Tongue (tissue), 2 donors: ENCODE results near the gene CDH12. TPM values are rescaled to one million over a fixed set of nuclear protein-coding genes. Genes with fewer than 3 reads are reported as not detected.

Experiments
- DNase-seq: peaks from one replicate; pipeline ENCODE4 v3.0.0-alpha.2; 2015
- total RNA-seq: library from RNA; depleted of rRNA; stranded (reverse); fragments of >200 nt; gene quantifications from one replicate; pipeline ENCODE4 v1.2.3, GENCODE V29; 2014

CDH12 gene
- total RNA-seq, 1 donor from 2014 or later = 0.72 TPM

- peak; percentile 31 for DNase-seq
Measured at GRCh38 chr5:21817668-21818369, 1035.3 kb downstream of the CDH12 start.

DNA sequence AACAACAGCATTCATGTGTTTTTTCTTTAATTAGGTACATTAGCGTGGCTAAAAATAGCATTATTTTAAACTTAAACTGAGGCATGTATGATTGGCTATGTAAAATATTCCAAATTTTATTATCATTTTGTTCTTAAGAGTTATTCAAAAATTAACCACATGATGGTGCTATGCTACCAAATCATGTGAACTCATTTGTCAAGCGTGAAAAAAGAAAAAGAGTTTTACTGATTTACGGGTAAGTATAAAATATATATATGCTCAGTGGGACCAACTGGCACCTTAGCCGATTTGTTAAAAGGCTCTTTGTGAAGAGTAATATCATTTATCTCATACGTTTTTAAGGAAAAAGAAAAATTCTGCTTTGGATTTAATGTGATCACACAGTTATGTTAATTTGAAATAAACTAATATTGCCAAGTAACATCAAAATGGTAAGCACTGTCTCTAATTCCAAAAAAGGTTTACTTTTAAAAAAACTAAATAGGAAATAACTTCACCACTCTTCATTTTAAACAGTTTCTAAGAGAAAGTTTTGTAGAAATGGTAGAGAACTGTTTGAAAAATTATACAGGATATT, 1042.3 kb downstream of the CDH12 start:
- peak; percentile 53 for DNase-seq

DNA sequence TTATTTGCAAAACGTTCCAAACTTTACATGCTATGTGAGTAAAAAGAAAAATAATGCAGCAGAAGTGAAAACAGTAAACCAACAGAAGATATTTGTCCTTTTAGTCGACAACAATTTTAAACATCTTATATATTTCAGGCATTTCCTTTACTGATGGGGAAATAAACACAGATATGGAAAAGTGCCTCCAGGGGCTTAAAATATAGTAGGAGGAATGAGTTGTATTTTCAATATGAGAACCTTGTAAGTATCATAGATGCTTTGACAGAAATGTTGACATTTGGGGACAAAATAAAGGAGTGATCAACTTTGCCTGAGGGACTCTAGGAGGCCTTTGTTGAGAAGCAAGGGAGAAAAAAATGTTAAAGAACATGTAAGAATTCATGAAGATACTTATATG, 1043.5 kb downstream of the CDH12 start:
- DNase-seq = no peak

- no peak for DNase-seq
Measured at GRCh38 chr5:21807953-21808352, 1045.2 kb downstream of the CDH12 start.

GRCh38 chr5:21806943-21807342, 1046.2 kb downstream of the CDH12 start:
- DNase-seq = no peak

DNA sequence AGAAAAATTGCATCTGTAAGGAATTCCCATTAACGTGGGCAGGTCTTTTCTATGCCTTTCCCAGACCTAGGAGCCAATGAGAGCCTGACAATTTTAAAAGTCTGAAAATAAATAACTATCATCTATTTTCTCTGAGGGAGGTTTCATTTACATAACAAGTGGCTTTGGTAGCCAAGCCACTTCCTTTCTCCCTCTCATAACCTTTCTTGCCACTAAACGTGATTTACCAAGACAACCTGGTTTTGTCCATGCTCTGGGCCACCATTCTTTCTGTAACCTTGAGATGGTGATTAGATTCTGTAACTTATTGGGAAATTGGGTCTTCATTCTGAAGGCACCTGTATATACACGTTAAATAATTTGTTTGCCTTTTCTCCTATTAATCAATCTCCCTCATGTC, 1046.9 kb downstream of the CDH12 start:
- DNase-seq = no peak

DNA sequence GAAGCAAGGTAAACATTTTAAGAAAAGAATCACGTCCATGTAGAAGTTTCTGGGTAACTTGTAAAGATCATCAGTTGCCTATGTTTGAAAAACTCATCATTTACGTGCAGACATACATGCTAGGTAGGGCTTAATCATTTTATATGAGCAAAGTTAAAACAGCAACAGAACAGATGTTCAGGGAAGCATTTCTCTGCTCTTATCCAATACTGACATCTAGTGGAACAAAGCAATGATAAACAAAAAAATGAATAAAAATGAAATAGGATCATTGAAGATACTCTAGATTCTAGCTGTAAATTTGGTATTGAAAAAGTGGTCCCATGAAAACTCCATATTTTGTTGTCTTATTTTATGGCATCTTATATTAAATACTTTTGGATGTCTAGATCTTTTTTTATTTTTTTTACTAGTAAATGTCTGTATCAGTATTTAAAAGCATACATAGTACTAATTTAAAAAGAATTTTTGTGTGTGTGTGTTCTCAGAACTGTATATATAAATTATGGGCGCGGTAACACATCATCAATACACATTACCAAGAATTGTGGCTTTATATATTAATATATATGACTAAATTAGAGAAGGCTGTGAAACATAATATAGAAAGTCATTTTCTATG, 1050.2 kb downstream of the CDH12 start:
- DNase-seq = peak; percentile 71

DNA sequence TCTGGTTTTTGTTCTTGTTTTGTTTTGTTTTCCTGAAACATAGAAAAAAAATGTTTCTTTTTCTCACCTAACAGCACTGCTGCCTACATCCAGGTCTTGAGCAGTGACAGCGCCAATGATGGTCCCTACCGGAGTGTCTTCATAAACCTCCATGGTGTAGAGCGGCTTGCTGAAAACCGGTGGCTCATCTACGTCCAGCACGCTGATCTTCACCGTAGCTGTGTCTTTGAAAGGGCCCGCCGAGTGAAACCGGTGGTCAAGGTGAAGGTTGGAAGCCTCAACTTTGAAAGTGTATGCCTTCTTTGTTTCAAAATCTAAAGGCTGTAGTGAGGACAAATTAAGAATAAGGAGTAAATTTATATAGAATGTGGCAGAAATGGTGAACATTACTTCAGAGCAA, 1051.0 kb downstream of the CDH12 start:
- DNase-seq = no peak

DNA sequence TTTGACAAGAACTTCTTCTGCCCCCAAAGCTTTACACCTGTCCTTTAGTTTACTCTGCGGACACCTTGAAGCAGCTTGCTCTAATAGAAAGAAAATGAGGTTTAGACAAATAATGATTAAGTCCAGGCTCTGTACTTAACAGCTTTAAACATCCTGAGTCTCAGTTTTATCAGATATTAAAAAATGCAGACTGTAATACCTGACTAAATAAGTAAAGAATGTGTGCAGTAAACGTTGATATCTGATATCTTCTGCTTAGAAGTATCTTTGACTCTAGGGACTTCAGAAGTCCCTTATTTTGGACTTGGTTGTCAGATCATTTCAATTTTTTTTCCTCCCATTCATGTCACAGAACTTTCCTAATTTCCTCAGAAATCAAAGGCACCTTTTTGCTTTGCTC, 1060.4 kb downstream of the CDH12 start:
- no peak for DNase-seq

DNA sequence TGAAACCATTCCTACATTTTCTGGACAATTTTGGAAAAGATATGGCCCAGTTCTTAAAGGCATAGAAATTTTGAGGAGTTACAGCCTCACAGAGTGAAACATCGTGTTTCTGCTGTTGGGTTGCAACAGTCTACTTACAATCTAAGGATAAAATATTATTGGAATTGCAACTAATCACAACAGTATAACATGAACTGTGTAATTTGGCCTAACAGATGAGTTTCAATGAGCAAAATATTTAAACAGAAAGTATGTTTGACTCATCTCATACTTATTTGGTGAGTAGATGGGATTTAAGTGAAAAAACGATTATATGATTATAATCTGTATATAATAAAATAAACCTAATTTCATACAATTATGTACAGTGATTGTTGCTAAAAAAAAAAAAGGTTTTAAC, 1061.8 kb downstream of the CDH12 start:
- no peak for DNase-seq

DNA sequence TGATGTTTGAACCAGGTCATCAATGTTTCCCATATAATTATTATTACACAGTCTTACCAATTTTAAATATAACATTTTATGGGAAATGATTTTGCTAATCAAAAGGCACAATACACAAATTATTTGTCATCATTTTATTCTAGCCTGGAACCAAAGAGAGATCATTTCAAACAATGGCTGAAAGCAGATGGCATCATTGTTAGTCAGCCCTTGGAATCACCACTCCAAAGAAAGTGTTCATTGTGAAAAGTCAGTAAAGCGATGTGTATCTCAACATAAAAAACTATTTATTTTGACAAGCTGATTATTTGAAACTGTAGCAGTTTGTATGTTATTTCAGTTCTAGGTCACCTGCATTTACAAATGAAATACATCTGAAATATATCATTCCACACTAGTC, 1068.7 kb downstream of the CDH12 start:
- DNase-seq = no peak

GRCh38 chr5:21783074-21783679, 1070.0 kb downstream of the CDH12 start:
- no peak for DNase-seq

DNA sequence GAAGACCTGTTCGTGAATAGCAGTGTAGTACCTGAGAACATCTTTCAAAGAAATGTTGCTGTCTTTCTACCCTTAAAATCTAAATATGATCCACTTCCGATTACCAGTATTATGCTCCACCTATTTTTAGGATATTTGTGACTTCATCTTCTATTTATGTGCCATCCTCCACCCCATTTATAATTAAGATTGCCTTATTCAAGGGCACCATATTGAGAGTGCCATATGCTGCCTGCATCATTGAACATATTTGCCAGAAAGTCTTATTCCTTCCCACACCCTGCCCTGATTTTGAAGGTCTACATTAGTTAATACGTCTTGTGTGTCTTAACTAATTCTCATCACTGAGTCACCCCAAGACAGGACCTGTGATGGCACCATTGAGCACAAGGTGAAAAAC, 1076.7 kb downstream of the CDH12 start:
- no peak for DNase-seq

- peak; percentile 4 for DNase-seq
Measured at GRCh38 chr5:21774801-21775200, 1078.3 kb downstream of the CDH12 start.

DNA sequence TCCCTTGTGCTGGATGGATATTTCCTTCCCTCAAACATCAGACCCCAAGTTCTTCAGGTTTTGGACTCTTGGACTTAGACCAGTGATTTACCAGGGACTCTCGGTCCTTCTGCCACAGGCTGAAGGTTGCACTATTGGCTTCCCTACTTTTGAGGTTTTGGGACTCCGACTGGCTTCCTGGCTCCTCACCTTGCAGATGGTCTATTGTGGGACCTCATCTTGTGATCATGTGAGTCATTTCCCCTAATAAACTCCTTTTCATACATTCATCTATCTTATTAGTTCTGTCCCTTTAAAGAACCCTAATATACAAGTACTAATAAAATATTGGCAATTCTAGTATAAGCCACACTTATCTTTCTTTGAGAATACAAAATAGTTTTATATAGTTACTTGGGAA, 1078.9 kb downstream of the CDH12 start:
- no peak for DNase-seq

DNA sequence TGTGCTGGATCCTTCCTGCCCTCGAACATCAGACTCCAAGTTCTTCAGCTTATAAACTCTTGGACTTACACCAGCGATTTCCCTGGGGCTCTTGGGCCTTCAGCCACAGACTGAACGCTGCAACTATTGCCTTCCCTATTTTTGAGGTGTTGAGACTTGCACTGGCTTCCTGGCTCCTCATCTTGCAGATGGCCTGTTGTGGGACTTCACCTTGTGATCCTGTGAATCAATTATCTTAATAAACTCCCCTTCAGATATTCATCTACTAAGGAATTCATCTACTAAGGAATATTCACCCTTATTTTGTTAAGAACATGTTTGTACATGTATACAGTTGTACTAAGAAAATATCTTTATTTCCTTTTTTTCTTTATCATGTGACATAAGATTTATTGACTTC, 1079.7 kb downstream of the CDH12 start:
- no peak for DNase-seq

DNA sequence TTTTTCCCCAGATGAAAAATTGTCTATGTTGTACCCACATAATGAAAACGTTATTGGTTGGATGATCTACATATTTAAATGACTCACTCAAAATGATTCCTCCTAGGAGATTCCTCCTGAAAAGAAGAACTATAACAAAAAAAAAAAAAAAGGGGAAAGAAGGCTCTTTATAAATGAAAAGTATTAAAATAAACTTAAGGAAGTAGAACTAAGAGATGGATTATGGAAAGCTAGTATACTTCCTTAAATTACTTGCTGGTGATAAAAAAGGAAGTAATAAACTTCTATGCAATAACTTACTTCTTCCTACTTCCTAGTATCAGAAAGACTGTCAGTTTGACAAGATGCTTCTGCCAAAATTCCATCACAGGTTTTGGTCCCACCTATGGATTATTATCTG, 1087.7 kb downstream of the CDH12 start:
- no peak for DNase-seq

GRCh38 chr5:21739096-21739495, 1114.0 kb downstream of the CDH12 start:
- no peak for DNase-seq

- DNase-seq = no peak
Measured at GRCh38 chr5:21723500-21723899, 1129.6 kb downstream of the CDH12 start.

- peak; percentile 28 for DNase-seq
Measured at GRCh38 chr5:21711866-21712758, 1141.0 kb downstream of the CDH12 start.

GRCh38 chr5:21709770-21710169, 1143.4 kb downstream of the CDH12 start:
- DNase-seq = peak; percentile 3

- DNase-seq = no peak
Measured at GRCh38 chr5:21704974-21705668, 1148.0 kb downstream of the CDH12 start.
